ENCODE data around the gene PPP2R1B.

Gene PPP2R1B

GRCh38 chr11:111745719-111746504 is 20.3 kb downstream of the PPP2R1B start:
- DNase-seq, result no peak

GRCh38 chr11:111743700-111744099 is 22.5 kb downstream of the PPP2R1B start:
- DNase-seq, result no peak

GRCh38 chr11:111741751-111742150 is 24.4 kb downstream of the PPP2R1B start:
- no peak for DNase-seq

GRCh38 chr11:111739299-111739698 is 26.9 kb downstream of the PPP2R1B start:
- DNase-seq, result no peak

- DNase-seq, result no peak
Observed at GRCh38 chr11:111737444-111738210, 28.6 kb downstream of the PPP2R1B start.

- no peak for DNase-seq
Observed at GRCh38 chr11:111736621-111737443, 29.4 kb downstream of the PPP2R1B start.

DNA sequence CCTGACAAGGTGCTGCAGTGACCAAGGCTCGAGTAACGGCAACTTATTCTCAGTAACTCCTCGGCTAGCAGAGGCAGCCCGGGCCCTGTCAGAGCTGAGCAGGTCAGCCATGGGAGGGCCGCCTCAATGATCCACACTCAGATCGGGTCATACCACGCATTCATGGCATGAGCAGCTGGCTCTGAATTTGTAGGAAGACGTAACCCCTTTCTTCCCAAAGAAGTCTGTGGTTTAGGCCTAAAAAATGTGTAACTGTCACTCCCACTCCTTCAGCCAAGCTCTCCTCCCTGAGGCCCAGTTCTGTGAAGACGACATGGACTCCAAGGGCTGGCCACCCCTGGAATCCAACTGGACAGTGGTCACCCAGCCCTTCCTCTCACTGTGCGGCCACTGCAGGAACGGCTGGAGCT is 30.0 kb downstream of the PPP2R1B start:
- no peak for DNase-seq

- no peak for DNase-seq
Observed at GRCh38 chr11:111735262-111736116, 30.7 kb downstream of the PPP2R1B start.

GRCh38 chr11:111734954-111735261 is 31.3 kb downstream of the PPP2R1B start:
- DNase-seq, result no peak

DNA sequence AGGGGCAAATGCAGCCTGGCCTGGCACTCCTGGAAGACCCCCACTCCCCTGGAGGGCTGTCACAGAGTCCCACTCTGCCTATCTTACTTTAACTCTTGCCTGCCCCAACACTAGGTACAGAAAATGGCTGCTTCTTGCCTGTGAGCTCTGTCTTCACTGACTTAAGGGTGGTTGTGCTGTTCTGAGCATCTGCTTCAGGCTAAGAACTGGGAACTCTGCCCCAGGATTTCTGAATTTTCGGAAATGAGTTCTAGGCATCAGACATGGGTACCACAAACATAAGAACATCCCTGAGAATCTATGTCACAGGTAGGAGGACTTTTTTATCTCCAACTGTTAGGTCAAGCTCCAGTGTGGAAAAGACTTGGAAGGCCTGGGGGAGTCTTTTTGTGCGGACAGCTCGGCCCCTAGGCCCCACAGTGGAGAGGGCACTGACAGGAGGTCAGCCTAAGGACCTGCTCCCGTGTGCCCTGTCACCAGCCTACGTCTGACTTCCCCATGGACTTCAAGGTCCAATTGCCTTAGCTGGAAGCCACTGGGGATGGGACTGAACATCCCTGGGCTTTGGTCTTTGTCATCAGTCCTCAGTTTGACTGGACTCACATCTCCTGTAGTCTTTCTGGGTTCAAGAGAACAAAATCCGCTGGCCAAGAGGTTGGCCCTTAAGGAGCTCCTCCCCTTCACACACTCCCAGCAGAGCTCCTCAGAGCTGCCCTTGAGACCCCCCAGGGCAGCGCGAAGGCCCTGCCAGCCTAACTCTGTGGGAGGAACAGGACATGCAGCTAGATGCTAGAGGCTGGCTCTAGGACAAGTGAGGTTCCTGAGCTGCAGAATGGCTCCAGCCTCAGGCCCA is 31.9 kb downstream of the PPP2R1B start:
- no peak for DNase-seq

GRCh38 chr11:111733611-111734088 is 32.5 kb downstream of the PPP2R1B start:
- DNase-seq, result no peak

GRCh38 chr11:111733016-111733415 is 33.2 kb downstream of the PPP2R1B start:
- DNase-seq, result no peak

- no peak for DNase-seq
Observed at GRCh38 chr11:111731821-111732220, 34.4 kb downstream of the PPP2R1B start.

DNA sequence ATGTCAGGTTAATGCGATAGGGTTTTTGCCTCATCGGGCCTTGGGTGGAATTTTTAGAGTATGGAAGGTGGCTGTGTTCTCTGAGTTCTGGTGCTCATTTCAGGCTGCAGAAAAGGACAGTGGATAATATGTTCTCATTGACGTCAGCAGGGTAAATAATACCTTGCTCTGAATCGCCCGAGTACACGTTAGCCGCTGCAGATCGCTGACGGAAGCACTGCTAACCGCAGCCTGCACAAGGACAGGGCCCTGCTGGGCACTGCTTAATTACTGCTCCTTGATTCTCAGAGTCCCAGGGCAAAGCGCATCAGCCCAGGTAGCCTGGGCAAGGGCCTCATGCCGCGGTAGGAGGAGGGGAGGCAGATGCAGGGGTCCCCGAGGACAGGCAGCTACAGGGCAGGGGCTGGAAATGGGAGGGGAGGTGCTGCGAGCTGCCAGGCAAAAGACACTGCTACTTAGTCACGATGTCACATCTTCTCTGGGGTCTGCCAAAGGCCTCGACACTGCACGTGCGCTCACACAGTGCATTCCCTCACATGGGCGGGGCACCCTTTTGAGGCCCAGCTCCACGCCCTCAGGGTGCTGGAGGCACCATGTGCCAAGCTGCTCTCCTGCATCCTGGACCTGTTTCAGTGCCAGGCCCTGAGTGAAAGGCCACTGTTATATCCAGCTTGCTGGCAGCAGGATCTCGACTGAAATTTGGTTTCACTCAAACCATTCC is 35.2 kb downstream of the PPP2R1B start:
- no peak for DNase-seq

- DNase-seq, result no peak
Observed at GRCh38 chr11:111729831-111730311, 36.3 kb downstream of the PPP2R1B start.

DNA sequence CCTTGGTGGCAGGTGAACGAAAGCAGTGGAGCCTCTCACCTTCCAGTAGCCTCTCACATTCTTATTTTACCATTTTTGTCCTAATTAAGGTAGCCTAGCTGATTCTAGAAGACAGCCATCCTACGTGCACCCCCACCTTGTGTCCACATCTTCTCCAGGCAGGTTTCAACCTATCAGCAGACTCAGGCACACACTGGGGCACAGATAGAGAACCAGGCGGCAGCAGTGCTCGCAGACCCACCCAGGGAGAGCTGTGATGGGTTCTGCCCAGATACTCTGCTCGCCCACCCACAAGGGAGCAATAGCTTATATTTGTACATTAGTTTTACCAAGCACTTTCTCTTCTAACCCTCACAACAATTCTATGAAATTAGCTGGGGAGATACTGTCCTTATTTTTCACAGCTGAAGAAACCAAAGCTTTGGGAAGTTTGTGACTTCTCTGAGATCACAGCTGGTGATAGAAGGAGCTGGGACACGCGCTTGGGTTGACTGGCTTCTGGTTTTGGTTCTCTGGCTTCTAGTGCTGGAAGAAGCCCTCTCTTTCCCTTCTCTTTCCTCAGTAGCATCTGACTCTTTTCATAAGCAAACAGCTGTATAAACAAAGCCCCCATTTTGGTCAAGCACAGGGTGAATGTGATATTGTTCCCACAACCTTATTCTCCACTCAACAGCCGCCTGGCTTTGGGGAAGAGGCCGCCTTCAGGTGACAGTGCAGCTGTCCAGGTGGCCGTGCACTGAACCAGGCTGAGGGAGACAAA is 36.9 kb downstream of the PPP2R1B start:
- no peak for DNase-seq

- no peak for DNase-seq
Observed at GRCh38 chr11:111727431-111727830, 38.8 kb downstream of the PPP2R1B start.

DNA sequence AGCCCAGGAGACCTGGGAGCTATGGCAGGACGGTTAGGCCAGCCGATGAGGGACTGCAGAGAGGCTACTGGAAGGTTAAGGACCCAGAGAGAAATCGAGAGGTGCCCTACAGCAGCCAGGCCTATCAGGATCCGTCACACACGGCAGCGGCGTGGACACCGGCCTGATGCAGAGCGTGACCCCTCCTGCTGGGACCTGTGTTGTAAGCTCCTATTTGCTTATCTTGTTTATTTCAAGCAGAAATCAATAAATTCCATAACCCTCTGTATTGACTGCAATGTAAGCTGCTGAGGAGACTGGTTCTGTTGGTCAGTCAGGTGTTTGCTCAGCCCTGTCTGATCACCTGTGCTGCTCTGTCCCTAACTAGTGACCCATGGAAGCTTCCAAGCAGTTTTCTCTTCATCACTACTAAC is 39.9 kb downstream of the PPP2R1B start:
- DNase-seq, result no peak

- no peak for DNase-seq
Observed at GRCh38 chr11:111725621-111726020, 40.6 kb downstream of the PPP2R1B start.

DNA sequence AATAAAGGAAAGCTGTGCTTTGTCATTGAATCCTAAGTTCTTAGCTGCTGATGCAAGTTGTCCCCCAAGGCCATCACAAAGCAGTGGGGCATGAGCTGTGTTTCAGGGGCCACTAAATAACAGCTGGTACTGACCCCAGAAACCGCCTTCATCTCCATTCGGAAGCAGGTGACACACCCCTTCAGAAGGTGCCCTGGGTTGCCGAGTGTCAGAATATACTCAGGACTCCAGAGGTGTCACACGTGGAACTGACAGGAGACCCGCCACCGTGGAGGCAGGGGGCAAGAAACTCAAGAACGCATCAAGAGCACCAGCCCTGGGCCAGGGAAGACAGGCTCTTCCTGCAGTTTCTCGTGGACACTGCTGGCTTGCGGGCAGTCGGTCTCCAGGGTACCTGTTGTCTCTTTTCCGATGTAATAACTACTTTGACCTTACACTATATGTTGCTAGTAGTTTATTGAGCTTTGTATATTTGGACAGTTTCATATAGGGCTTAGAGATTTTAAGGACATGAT is 41.5 kb downstream of the PPP2R1B start:
- no peak for DNase-seq

All from CD4-positive, alpha-beta T cell treated with Interferon gamma for 1 hour (primary cell).